Transverse colon (tissue), 1 donor: ENCODE data around the gene CGNL1.

Experiments
- EP300 ChIP-seq: sonication (generic); formaldehyde crosslinking; IDR thresholded peaks from one replicate; pipeline ENCODE4 v1.6.1; 2017; ENCODE audit warnings: antibody characterized with exemption, low read depth
- POLR2A ChIP-seq: fragments of 450-650 bp; IDR thresholded peaks from one replicate; pipeline ENCODE4 v1.6.1; 2016; ENCODE audit warnings: antibody characterized with exemption, mild to moderate bottlenecking, moderate library complexity

DNA sequence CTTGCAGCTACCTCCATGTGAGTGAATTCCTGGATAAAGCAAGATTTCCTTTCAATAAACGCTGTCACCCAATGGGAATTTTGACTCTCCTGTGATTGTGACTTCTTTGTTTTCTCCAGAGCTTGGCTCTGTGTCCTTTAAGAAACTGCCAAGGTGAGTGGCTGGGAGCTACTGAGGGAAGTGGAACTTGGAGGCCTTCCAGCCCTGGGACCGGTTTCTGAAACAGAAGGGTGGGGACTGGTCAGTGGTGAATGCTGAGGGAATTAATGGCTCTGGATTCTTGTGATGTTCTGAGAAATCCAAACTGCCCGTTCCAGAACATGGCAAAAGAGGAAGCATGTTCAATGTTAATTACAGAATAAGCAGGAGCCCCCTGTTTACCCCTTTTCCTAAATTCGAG is 174.3 kb downstream of the CGNL1 start:
- TF ChIP-seq POLR2A: no peak
- TF ChIP-seq EP300: no peak
